Adipocyte (in vitro differentiated cells): Measurements from ENCODE around the gene HYAL1.

Experiments
- DNase-seq: peaks from one replicate; pipeline ENCODE4 v3.0.0-alpha.2; 2015; ENCODE audit warnings: low read depth
- H3K27me3 ChIP-seq: replicated peaks from 2 replicates; pipeline ENCODE4 v1.7.0; 2013; ENCODE audit warnings: mild to moderate bottlenecking, low read length, moderate library complexity; ENCODE audit not compliant: control insufficient read depth, insufficient read depth
- H3K36me3 ChIP-seq: 2 replicates; pipeline ENCODE4 v1.7.0; 2013; ENCODE audit warnings: low read length, mild to moderate bottlenecking, moderate library complexity; ENCODE audit not compliant: control insufficient read depth, insufficient read depth, severe bottlenecking
- H3K4me1 ChIP-seq: 2 replicates; pipeline ENCODE4 v1.7.0; 2013; ENCODE audit warnings: mild to moderate bottlenecking, low read length, moderate library complexity; ENCODE audit not compliant: control insufficient read depth, insufficient read depth
- H3K4me3 ChIP-seq: 2 replicates; pipeline ENCODE4 v1.7.0; 2013; ENCODE audit warnings: mild to moderate bottlenecking, low read length, moderate library complexity
- H3K9ac ChIP-seq: 2 replicates; pipeline ENCODE4 v1.7.0; 2013; ENCODE audit warnings: mild to moderate bottlenecking, low read length, moderate library complexity
- H3K9me3 ChIP-seq: 2 replicates; pipeline ENCODE4 v1.7.0; 2013; ENCODE audit warnings: mild to moderate bottlenecking, low read length, moderate library complexity; ENCODE audit not compliant: control insufficient read depth

The HYAL1 gene

DNA sequence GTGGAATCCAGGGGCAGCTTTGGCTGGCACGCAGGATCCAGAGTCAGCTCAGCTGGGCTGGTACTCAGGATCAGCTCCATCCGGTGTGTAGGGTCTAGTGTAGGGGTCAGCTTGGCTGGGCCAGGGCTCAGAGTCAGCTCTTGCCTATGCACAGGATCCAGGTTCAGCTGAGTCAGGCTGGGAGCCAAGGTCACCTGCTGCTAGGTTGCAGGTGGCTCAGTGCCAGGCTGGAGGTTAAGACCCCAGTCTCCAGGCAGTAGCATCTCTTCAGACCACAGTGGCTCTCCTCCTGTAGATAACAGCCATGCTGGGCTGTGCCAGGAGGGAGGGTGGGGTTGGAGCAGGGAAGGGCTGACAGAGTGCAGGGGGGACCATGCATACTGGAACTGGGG, 6.0 kb downstream of the HYAL1 start:
- H3K9ac ChIP-seq, result no peak overlapping the region
- H3K4me1 ChIP-seq, result peaks cover 33% of the 10 kb centered on the region
- no peaks in the 10 kb centered on the region for H3K36me3 ChIP-seq
- no peaks in the 10 kb centered on the region for H3K9me3 ChIP-seq
- no peak for DNase-seq
- H3K27me3 ChIP-seq, result no peaks in the 10 kb centered on the region
- H3K4me3 ChIP-seq, result no peak overlapping the region

GRCh38 chr3:50296721-50297383, 6.5 kb downstream of the HYAL1 start:
- no peak for DNase-seq
- no peaks in the 10 kb centered on the region for H3K9me3 ChIP-seq
- no peak overlapping the region for H3K4me3 ChIP-seq
- H3K4me1 ChIP-seq, result peaks cover 33% of the 10 kb centered on the region
- no peaks in the 10 kb centered on the region for H3K36me3 ChIP-seq
- H3K27me3 ChIP-seq, result no peaks in the 10 kb centered on the region
- H3K9ac ChIP-seq, result no peak overlapping the region

- DNase-seq, result no peak
- Histone ChIP-seq H3K4me1 (peaks cover 40% of the 10 kb centered on the region), H3K9me3 (no peaks in the 10 kb centered on the region), H3K36me3 (peaks cover under 1% of the 10 kb centered on the region), H3K9ac (no peak overlapping the region), H3K27me3 (no peaks in the 10 kb centered on the region), H3K4me3 (no peak overlapping the region)
Observed at GRCh38 chr3:50295553-50296431, 7.6 kb downstream of the HYAL1 start.

- Histone ChIP-seq H3K4me3 (no peak overlapping the region), H3K9me3 (no peaks in the 10 kb centered on the region), H3K9ac (no peak overlapping the region), H3K27me3 (no peaks in the 10 kb centered on the region), H3K4me1 (peaks cover 31% of the 10 kb centered on the region), H3K36me3 (peaks cover 11% of the 10 kb centered on the region)
- DNase-seq, result no peak
Observed at GRCh38 chr3:50294492-50295403, 8.6 kb downstream of the HYAL1 start.

DNA sequence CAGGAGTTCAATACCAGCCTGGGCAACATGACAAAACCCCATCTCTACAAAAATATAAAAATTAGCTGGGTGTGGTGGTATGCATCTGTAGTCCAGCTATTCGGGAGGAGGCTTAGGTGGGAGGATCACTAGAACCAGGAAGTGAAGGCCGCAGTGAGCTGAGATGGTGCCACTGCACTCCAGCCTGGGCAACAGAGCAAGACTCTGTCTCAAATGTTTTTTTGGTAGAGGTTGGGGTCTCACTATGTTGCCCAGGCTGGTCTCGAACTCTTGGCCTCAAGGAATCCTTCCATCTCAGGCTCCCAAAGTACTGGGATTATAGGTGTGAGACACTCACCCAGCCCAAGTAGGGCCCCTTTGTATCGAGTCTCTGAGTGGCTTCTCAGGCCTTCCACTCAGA, 9.3 kb downstream of the HYAL1 start:
- H3K9me3 ChIP-seq, result no peaks in the 10 kb centered on the region
- peaks cover 17% of the 10 kb centered on the region for H3K36me3 ChIP-seq
- no peaks in the 10 kb centered on the region for H3K27me3 ChIP-seq
- H3K4me3 ChIP-seq, result no peak overlapping the region
- H3K9ac ChIP-seq, result no peak overlapping the region
- H3K4me1 ChIP-seq, result peaks cover 29% of the 10 kb centered on the region
- no peak for DNase-seq

GRCh38 chr3:50293079-50293801, 10.1 kb downstream of the HYAL1 start:
- Histone ChIP-seq H3K9ac (peak overlapping the region; percentile 92), H3K4me3 (peak overlapping the region; percentile 73)

DNA sequence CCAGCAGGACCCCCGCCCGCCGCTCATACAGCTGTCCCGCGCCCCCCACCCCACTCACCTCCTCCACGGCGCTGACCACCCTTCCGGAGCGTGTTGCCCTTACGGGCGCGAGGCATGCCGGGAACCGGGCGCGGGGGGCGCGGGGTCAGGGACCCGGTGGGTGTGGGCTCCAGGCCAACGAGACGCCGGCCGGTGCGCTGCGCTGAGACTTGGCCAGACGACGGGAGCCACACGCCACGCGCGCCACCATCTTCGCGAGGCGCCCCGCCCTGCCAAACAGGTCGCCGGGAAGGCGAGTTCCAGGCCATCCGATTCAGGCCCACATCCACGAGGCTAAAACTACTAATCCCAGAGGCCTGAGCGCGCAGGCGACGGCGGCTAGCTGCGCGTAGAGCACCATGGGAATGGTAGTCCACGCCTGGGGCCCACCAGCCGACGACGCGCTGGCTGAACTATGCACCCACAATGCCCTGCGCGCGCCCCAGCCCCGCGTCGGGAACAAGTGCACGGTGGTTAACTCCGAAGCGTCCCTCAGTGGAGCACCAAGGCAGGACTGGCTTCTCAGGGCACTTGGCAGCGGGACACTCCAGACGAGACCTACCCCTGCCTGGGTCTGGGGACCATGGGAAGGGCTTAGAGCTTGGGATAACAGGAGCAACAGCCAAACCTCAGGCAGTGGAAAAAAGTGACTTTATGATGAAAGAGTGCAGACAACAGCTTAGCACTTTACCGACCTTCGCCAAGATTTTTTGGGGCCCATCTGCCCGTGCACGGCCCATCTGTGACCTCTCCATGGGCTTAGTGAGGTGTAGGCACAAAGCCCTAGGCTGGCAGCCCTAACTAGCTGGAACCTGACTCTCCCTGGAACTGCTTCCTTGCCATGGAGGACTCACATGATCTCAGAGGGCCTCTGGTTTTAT, 11.0 kb downstream of the HYAL1 start, which contains the start of gene IFRD2:
Gene IFRD2, minus strand, starts transcription at position 271 of the 920 bp plus-strand sequence. Its CDS starts 155 bp downstream, at position 116.
- Histone ChIP-seq H3K27me3 (no peaks in the 10 kb centered on the region), H3K9me3 (no peaks in the 10 kb centered on the region), H3K9ac (peak within 1 kb of the TSS; percentile 92), H3K36me3 (peaks cover 34% of the 10 kb centered on the region), H3K4me3 (peak within 1 kb of the TSS; percentile 95), H3K4me1 (peaks cover 18% of the 10 kb centered on the region)
- peak; percentile 99 for DNase-seq

More at GRCh38 chr3:50293079-50293801, 10.1 kb downstream of the HYAL1 start:
- no peak for DNase-seq
- peaks cover 26% of the 10 kb centered on the region for H3K36me3 ChIP-seq
- H3K27me3 ChIP-seq, result no peaks in the 10 kb centered on the region
- H3K4me1 ChIP-seq, result peaks cover 23% of the 10 kb centered on the region
- no peaks in the 10 kb centered on the region for H3K9me3 ChIP-seq

DNA sequence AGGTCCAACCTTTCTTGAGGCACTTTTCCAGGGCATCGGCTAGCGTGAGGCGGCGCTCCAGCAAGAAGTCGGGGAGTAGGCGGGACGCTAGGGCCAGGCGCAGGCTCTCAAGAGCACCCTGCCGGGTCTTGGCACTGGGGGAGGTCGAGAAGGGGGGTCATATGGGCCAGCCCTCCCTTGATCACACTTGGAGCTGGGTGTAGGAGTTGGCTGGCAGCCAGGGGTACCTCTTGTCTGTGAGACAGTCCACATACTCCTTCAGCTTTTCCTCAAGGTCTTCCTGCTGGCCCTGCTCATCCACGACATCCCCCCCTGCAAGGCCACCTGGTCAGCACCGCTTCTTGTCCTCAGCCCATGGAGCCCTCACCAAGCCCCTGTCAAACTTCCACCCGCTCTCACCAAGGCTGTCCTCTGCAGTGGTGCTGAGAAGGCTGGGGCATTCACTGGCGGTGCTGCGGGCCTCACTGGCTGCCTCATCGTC, 13.2 kb downstream of the HYAL1 start:
- Histone ChIP-seq H3K4me3 (no peak overlapping the region), H3K27me3 (no peaks in the 10 kb centered on the region), H3K9me3 (no peaks in the 10 kb centered on the region), H3K4me1 (peaks cover 18% of the 10 kb centered on the region), H3K36me3 (peaks cover 43% of the 10 kb centered on the region), H3K9ac (no peak overlapping the region)
- DNase-seq, result no peak

- no peaks in the 10 kb centered on the region for H3K9me3 ChIP-seq
- H3K27me3 ChIP-seq, result no peaks in the 10 kb centered on the region
- H3K36me3 ChIP-seq, result peaks cover 43% of the 10 kb centered on the region
- DNase-seq, result no peak
- H3K4me1 ChIP-seq, result peaks cover 18% of the 10 kb centered on the region
- no peak overlapping the region for H3K4me3 ChIP-seq
- no peak overlapping the region for H3K9ac ChIP-seq
Observed at GRCh38 chr3:50289130-50289529, 14.2 kb downstream of the HYAL1 start.
